NCI-H2171 treated with DMSO at 0.1 percent for 48 hours (cell line): Measurements from ENCODE around the gene MAP3K13.
"Not testable (repeated sequence)": the region's sequence is repeated elsewhere in the genome, so short reads cannot be mapped to it uniquely, and the experiment has no call there.

ENCODE experiments used
- DNase-seq: peaks from one replicate; lab custom pipeline; 2025; lab: John Stamatoyannopoulos, UW

Gene MAP3K13

GRCh38 chr3:185399737-185400667 lies 37.1 kb downstream of the MAP3K13 start:
- no peak for DNase-seq

- peak; percentile 70 for DNase-seq
These were observed 37.9 kb downstream of the MAP3K13 start for GRCh38 chr3:185400866-185401265.

GRCh38 chr3:185401319-185401955 lies 38.5 kb downstream of the MAP3K13 start:
- peak; percentile 84 for DNase-seq

GRCh38 chr3:185402561-185402960 lies 39.6 kb downstream of the MAP3K13 start:
- peak; percentile 99 for DNase-seq

GRCh38 chr3:185403002-185403401 lies 40.1 kb downstream of the MAP3K13 start:
- no peak for DNase-seq

GRCh38 chr3:185405243-185405642 lies 42.3 kb downstream of the MAP3K13 start:
- DNase-seq: no peak

- no peak for DNase-seq
These were observed 42.7 kb downstream of the MAP3K13 start for GRCh38 chr3:185405664-185406063.

- no peak for DNase-seq
These were observed 43.2 kb downstream of the MAP3K13 start for GRCh38 chr3:185406121-185406620.

GRCh38 chr3:185409957-185410356 lies 47.0 kb downstream of the MAP3K13 start:
- DNase-seq: no peak

GRCh38 chr3:185411133-185411532 lies 48.2 kb downstream of the MAP3K13 start:
- no peak for DNase-seq

- no peak for DNase-seq
These were observed 53.6 kb downstream of the MAP3K13 start for GRCh38 chr3:185416513-185416912.

GRCh38 chr3:185418561-185418977 lies 55.6 kb downstream of the MAP3K13 start:
- DNase-seq: not testable (repeated sequence)

- DNase-seq: peak; percentile 86
These were observed 57.8 kb downstream of the MAP3K13 start for GRCh38 chr3:185420762-185421161.

- no peak for DNase-seq
These were observed 58.8 kb downstream of the MAP3K13 start for GRCh38 chr3:185421577-185422232.

- peak; percentile 67 for DNase-seq
These were observed 59.7 kb downstream of the MAP3K13 start for GRCh38 chr3:185422677-185423076.

- no peak for DNase-seq
These were observed 60.2 kb downstream of the MAP3K13 start for GRCh38 chr3:185423178-185423577.

GRCh38 chr3:185424435-185424834 lies 61.5 kb downstream of the MAP3K13 start:
- DNase-seq: no peak

GRCh38 chr3:185430375-185430774 lies 67.4 kb downstream of the MAP3K13 start:
- no peak for DNase-seq

- DNase-seq: peak; percentile 56
These were observed 77.0 kb downstream of the MAP3K13 start for GRCh38 chr3:185439745-185440466.

- DNase-seq: no peak
These were observed 79.1 kb downstream of the MAP3K13 start for GRCh38 chr3:185442031-185442430.

- no peak for DNase-seq
These were observed 81.4 kb downstream of the MAP3K13 start for GRCh38 chr3:185444329-185444728.

- DNase-seq: no peak
These were observed 85.2 kb downstream of the MAP3K13 start for GRCh38 chr3:185448107-185448506.
